Measurements from ENCODE around the gene KRTAP10-9. TPM values are rescaled to one million over a fixed set of nuclear protein-coding genes. Genes with fewer than 3 reads are reported as not detected.
"Not testable (repeated sequence)": the region's sequence is repeated elsewhere in the genome, so short reads cannot be mapped to it uniquely, and the experiment has no call there.

Gene KRTAP10-9
- total RNA-seq, 1 donor from 2014 or later = not detected

DNA sequence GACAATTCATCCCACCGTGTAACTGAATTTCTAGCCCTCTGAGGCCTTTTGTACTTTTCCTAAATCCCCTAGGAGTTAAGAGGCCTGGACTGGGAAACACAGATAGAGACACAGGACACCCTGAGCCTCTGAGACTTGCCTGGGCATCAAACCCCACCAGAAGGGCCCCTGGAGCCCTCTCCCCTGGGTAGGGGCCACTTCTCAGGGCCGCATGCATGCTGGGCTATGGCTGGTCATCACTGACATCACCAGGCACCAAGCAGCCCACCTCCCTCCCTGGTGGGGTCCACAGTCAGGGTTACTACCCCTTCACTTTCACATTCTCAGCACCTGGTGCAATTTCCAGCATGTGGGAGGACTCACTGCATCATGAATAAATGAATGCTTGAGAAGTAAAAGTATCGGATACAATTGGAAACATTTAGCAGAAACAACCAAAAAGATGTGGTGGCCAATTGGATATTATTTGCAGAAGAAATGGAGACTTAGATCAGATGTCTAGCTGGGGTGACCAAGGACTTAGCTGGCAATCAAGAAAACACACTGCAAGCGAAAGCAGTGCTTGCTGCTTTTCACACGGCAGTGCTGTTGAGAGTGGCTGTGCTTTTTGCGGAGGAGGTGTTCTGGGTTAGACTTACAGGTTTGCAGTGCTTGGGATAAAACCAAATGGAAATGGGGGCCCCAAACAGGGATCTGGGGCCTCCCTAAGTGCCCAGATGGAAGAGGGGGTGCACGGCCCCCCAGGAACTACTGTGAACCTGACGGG lies 27.4 kb upstream of the KRTAP10-9 start:
- Histone ChIP-seq H3K27ac (ENCODE audit: low read depth, low read length) (no peak overlapping the region), H3K79me2 (ENCODE audit: insufficient read depth, low read length) (no peaks in the 10 kb centered on the region), H3K27me3 (ENCODE audit: insufficient read depth, low read length) (no peaks in the 10 kb centered on the region), H3K4me1 (ENCODE audit: insufficient read depth, low read length) (no peaks in the 10 kb centered on the region), H3K4me2 (ENCODE audit: low read length) (no peak overlapping the region), H3K36me3 (ENCODE audit: insufficient read depth, low read length) (no peaks in the 10 kb centered on the region), H4K20me1 (ENCODE audit: insufficient read depth, low read length) (no peaks in the 10 kb centered on the region), H3K9ac (ENCODE audit: low read length) (no peak overlapping the region), H3K9me3 (ENCODE audit: insufficient read depth, low read depth, low read length) (peaks cover 9% of the 10 kb centered on the region), H2AFZ (ENCODE audit: low read depth, low read length) (no peak overlapping the region), H3K4me3 (ENCODE audit: insufficient read depth, low read depth, low read length) (no peak overlapping the region)
- Mint-ChIP-seq H3K27me3 (ENCODE audit: low read depth, unreplicated experiment) (peaks cover 31% of the 10 kb centered on the region), H3K9me3 (ENCODE audit: unreplicated experiment) (peaks cover 16% of the 10 kb centered on the region), H3K36me3 (ENCODE audit: low read depth, unreplicated experiment) (peaks cover 3% of the 10 kb centered on the region), H3K4me3 (ENCODE audit: unreplicated experiment) (no peak overlapping the region), H3K27ac (ENCODE audit: unreplicated experiment) (no peak overlapping the region), H3K4me1 (ENCODE audit: low read depth, unreplicated experiment) (no peaks in the 10 kb centered on the region)
- DNase-seq (ENCODE audit: low read depth) (no peak), FAIRE-seq (no peak)
- TF ChIP-seq CTCF (IDR thresholded peaks at IDR 0.05; ENCODE audit: insufficient read depth, low read depth, low read length) (no peak), EZH2 (IDR thresholded peaks at IDR 0.05; ENCODE audit: insufficient read depth, low read length) (no peak)

- Mint-ChIP-seq H3K27me3 (ENCODE audit: low read depth, unreplicated experiment) (peaks cover 33% of the 10 kb centered on the region), H3K9me3 (ENCODE audit: unreplicated experiment) (peaks cover 20% of the 10 kb centered on the region)
- not testable (repeated sequence) for H3K4me3 ChIP-seq (ENCODE audit: insufficient read depth, low read depth, low read length); H3K4me2 ChIP-seq (ENCODE audit: low read length); H3K79me2 ChIP-seq (ENCODE audit: insufficient read depth, low read length); H3K4me1 Mint-ChIP-seq (ENCODE audit: low read depth, unreplicated experiment); H3K4me3 Mint-ChIP-seq (ENCODE audit: unreplicated experiment); H4K20me1 ChIP-seq (ENCODE audit: insufficient read depth, low read length); H3K36me3 ChIP-seq (ENCODE audit: insufficient read depth, low read length); H3K27me3 ChIP-seq (ENCODE audit: insufficient read depth, low read length); FAIRE-seq; H2AFZ ChIP-seq (ENCODE audit: low read depth, low read length); H3K36me3 Mint-ChIP-seq (ENCODE audit: low read depth, unreplicated experiment); H3K9ac ChIP-seq (ENCODE audit: low read length); H3K27ac Mint-ChIP-seq (ENCODE audit: unreplicated experiment); DNase-seq (ENCODE audit: low read depth); H3K27ac ChIP-seq (ENCODE audit: low read depth, low read length); H3K9me3 ChIP-seq (ENCODE audit: insufficient read depth, low read depth, low read length); H3K4me1 ChIP-seq (ENCODE audit: insufficient read depth, low read length)
Measured at GRCh38 chr21:44600118-44600978, 26.5 kb upstream of the KRTAP10-9 start, which contains the start of gene KRTAP10-7. TSS of gene KRTAP10-7 (plus strand) at chr21:44600597. CDS start at chr21:44600622, 25 bp downstream.

DNA sequence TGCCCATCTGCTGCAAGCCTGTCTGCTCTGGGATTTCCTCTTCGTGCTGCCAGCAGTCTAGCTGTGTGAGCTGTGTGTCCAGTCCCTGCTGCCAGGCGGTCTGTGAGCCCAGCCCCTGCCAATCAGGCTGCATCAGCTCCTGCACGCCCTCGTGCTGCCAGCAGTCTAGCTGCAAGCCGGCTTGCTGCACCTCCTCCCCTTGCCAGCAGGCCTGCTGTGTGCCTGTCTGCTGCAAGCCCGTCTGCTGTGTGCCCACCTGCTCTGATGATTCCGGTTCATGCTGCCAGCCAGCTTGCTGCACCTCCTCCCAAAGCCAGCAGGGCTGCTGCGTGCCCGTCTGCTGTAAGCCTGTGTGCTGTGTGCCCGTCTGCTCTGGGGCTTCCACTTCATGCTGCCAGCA lies 25.8 kb upstream of the KRTAP10-9 start:
- not testable (repeated sequence) for H3K4me1 ChIP-seq (ENCODE audit: insufficient read depth, low read length); H3K27me3 ChIP-seq (ENCODE audit: insufficient read depth, low read length); H3K4me3 Mint-ChIP-seq (ENCODE audit: unreplicated experiment); FAIRE-seq; H3K4me1 Mint-ChIP-seq (ENCODE audit: low read depth, unreplicated experiment); H3K36me3 Mint-ChIP-seq (ENCODE audit: low read depth, unreplicated experiment); H3K27ac ChIP-seq (ENCODE audit: low read depth, low read length); H3K4me3 ChIP-seq (ENCODE audit: insufficient read depth, low read depth, low read length); H3K9ac ChIP-seq (ENCODE audit: low read length); H3K9me3 ChIP-seq (ENCODE audit: insufficient read depth, low read depth, low read length); H3K36me3 ChIP-seq (ENCODE audit: insufficient read depth, low read length); H4K20me1 ChIP-seq (ENCODE audit: insufficient read depth, low read length); H3K4me2 ChIP-seq (ENCODE audit: low read length); H2AFZ ChIP-seq (ENCODE audit: low read depth, low read length); H3K79me2 ChIP-seq (ENCODE audit: insufficient read depth, low read length); H3K27ac Mint-ChIP-seq (ENCODE audit: unreplicated experiment); DNase-seq (ENCODE audit: low read depth)
- H3K27me3 Mint-ChIP-seq (ENCODE audit: low read depth, unreplicated experiment) = peaks cover 33% of the 10 kb centered on the region
- peaks cover 20% of the 10 kb centered on the region for H3K9me3 Mint-ChIP-seq (ENCODE audit: unreplicated experiment)

All from astrocyte (in vitro differentiated cells and primary cell).